Measurements from ENCODE around the gene BRD7. TPM values are rescaled to one million over a fixed set of nuclear protein-coding genes. Genes with fewer than 3 reads are reported as not detected.

The BRD7 gene
- polyA plus RNA-seq, 3 donors = 11.4 to 33.0 (median 21.2) TPM

- peak overlapping the region in 1 of 2 donors; percentile 69 for H3K27ac ChIP-seq (ENCODE audit: low read depth in 1 of 2, low read length in 2 of 2)
- 0% methylated on average over 1 of the region's 2 CpGs for WGBS (ENCODE audit: insufficient coverage)
- no peak overlapping the region for H3K9ac ChIP-seq (ENCODE audit: insufficient read depth, low read length, poor library complexity, severe bottlenecking)
- intact Hi-C loops (cut with micrococcal nuclease) = loop anchor here (5.0 to 10.0 kb wide), 7 partner anchors 151 to 376 kb away; partner anchors contain the start of genes CYLD (in 1 of the 2) and HEATR3 (in 1 of the 2)
- peaks cover 37% of the 10 kb centered on the region for H3K4me1 Mint-ChIP-seq
- H3K9me3 ChIP-seq (replicated peaks in 1 of 2; ENCODE audit: control insufficient read depth in 1 of 2, insufficient read depth in 1 of 2, low read length in 2 of 2) = no peaks in the 10 kb centered on the region
- H2AFZ ChIP-seq (ENCODE audit: insufficient read depth, low read depth, low read length, poor library complexity, severe bottlenecking) = no peak overlapping the region
- DNase-seq = peak in 2 of 3 donors; percentile 20 to 35
- peaks cover 0 to 3% (median 0%) of the 10 kb centered on the region in 7 donors for H3K9me3 Mint-ChIP-seq
- H3K27me3 ChIP-seq (ENCODE audit: control insufficient read depth in 2 of 2, insufficient read depth in 2 of 2, low read length in 2 of 2) = no peaks in the 10 kb centered on the region
- H3K27ac Mint-ChIP-seq = peak overlapping the region; percentile 37 to 83 (median 77)
- H3K27me3 Mint-ChIP-seq (ENCODE audit: low read depth in 3 of 3) = peaks cover 0 to 2% (median 0%) of the 10 kb centered on the region in 3 donors
- H4K20me1 ChIP-seq (ENCODE audit: insufficient read depth, low read length) = peaks cover 54% of the 10 kb centered on the region
- peaks cover 40% of the 10 kb centered on the region in 2 donors for H3K36me3 Mint-ChIP-seq
- peaks cover 32 to 34% of the 10 kb centered on the region in 2 donors for H3K4me1 ChIP-seq (ENCODE audit: control insufficient read depth in 1 of 2, insufficient read depth in 2 of 2, low read length in 2 of 2)
- TF ChIP-seq CTCF (IDR thresholded peaks at IDR 0.05) = no peak
- H3K4me3 ChIP-seq (replicated peaks in 1 of 3; ENCODE audit: low read depth in 2 of 3, low read length in 3 of 3) = peak overlapping the region in 1 of 3 experiments; percentile 37
- H3K36me3 ChIP-seq (replicated peaks in 1 of 2; ENCODE audit: control insufficient read depth in 1 of 2, insufficient read depth in 2 of 2, low read length in 2 of 2) = peaks cover 41 to 46% of the 10 kb centered on the region in 2 donors
- peak overlapping the region in 1 of 2 donors; percentile 73 for H3K4me3 Mint-ChIP-seq
- H3K4me2 ChIP-seq (replicated peaks; ENCODE audit: extremely low read depth, low read length, poor library complexity, severe bottlenecking) = peak overlapping the region; percentile 88
- H3K79me2 ChIP-seq (ENCODE audit: insufficient read depth, low read length) = peaks cover 67% of the 10 kb centered on the region
These were observed 2.8 kb downstream of the BRD7 start for GRCh38 chr16:50365791-50366575.

GRCh38 chr16:50363656-50364055 is 5.1 kb downstream of the BRD7 start:
- Histone ChIP-seq H4K20me1 (ENCODE audit: insufficient read depth, low read length) (peaks cover 77% of the 10 kb centered on the region), H3K9me3 (replicated peaks in 1 of 2; ENCODE audit: control insufficient read depth in 1 of 2, insufficient read depth in 1 of 2, low read length in 2 of 2) (no peaks in the 10 kb centered on the region), H3K4me2 (replicated peaks; ENCODE audit: extremely low read depth, low read length, poor library complexity, severe bottlenecking) (no peak overlapping the region), H2AFZ (ENCODE audit: insufficient read depth, low read depth, low read length, poor library complexity, severe bottlenecking) (no peak overlapping the region), H3K9ac (ENCODE audit: insufficient read depth, low read length, poor library complexity, severe bottlenecking) (no peak overlapping the region), H3K4me3 (replicated peaks in 1 of 3; ENCODE audit: low read depth in 2 of 3, low read length in 3 of 3) (no peak overlapping the region), H3K4me1 (ENCODE audit: control insufficient read depth in 1 of 2, insufficient read depth in 2 of 2, low read length in 2 of 2) (peaks cover 27 to 29% of the 10 kb centered on the region in 2 donors), H3K36me3 (replicated peaks in 1 of 2; ENCODE audit: control insufficient read depth in 1 of 2, insufficient read depth in 2 of 2, low read length in 2 of 2) (peaks cover 63 to 69% of the 10 kb centered on the region in 2 donors), H3K27me3 (ENCODE audit: control insufficient read depth in 2 of 2, insufficient read depth in 2 of 2, low read length in 2 of 2) (no peaks in the 10 kb centered on the region), H3K27ac (ENCODE audit: low read depth in 1 of 2, low read length in 2 of 2) (no peak overlapping the region), H3K79me2 (ENCODE audit: insufficient read depth, low read length) (peaks cover 90% of the 10 kb centered on the region)
- H3K36me3 Mint-ChIP-seq = peaks cover 57 to 61% of the 10 kb centered on the region in 2 donors
- no peak for DNase-seq
- no peak for TF ChIP-seq CTCF (IDR thresholded peaks at IDR 0.05)
- no CpG with 5 or more reads among the region's 10 CpGs for WGBS (ENCODE audit: insufficient coverage)
- no peaks in the 10 kb centered on the region for H3K9me3 Mint-ChIP-seq
- H3K4me3 Mint-ChIP-seq = no peak overlapping the region
- H3K27ac Mint-ChIP-seq = no peak overlapping the region
- peaks cover 39% of the 10 kb centered on the region for H3K4me1 Mint-ChIP-seq
- H3K27me3 Mint-ChIP-seq (ENCODE audit: low read depth in 3 of 3) = no peaks in the 10 kb centered on the region
- intact Hi-C loops (cut with micrococcal nuclease) = loop anchor here (10.0 kb wide), 2 partner anchors 149 to 301 kb away; no protein-coding TSS in a partner anchor
